Smooth muscle cell (in vitro differentiated cells): ENCODE data around the gene OR12D1. TPM values are rescaled to one million over a fixed set of nuclear protein-coding genes. Genes with fewer than 3 reads are reported as not detected.

Experiments
- DNase-seq: peaks from one replicate; lab custom pipeline; 2025; ENCODE audit not compliant: unreplicated experiment; lab: John Stamatoyannopoulos, UW
- H2AFZ ChIP-seq: fragments of 200-600 bp; sonication (generic); 2 replicates; pipeline ENCODE4 v1.6.0; 2016; ENCODE audit warnings: antibody characterized with exemption, low read depth, mild to moderate bottlenecking
- H3F3A ChIP-seq: fragments of 200-600 bp; sonication (generic); 2 replicates; pipeline ENCODE4 v1.6.0; 2017; ENCODE audit warnings: antibody characterized with exemption, low read depth
- H3K27ac ChIP-seq: fragments of 200-600 bp; sonication (generic); 2 replicates; pipeline ENCODE4 v1.5.1; 2016; ENCODE audit warnings: low read depth, mild to moderate bottlenecking
- H3K27me3 ChIP-seq: fragments of 200-600 bp; sonication (generic); 2 replicates; pipeline ENCODE4 v1.6.1; 2016; ENCODE audit warnings: low read depth, mild to moderate bottlenecking
- H3K36me3 ChIP-seq: fragments of 200-600 bp; sonication (generic); 2 replicates; pipeline ENCODE4 v1.5.1; 2016; ENCODE audit warnings: low read depth
- H3K4me1 ChIP-seq: fragments of 200-600 bp; sonication (generic); 2 replicates; pipeline ENCODE4 v1.5.1; 2016; ENCODE audit warnings: low read depth
- H3K4me2 ChIP-seq: fragments of 200-600 bp; sonication (generic); 2 replicates; pipeline ENCODE4 v1.6.0; 2016; ENCODE audit warnings: mild to moderate bottlenecking
- H3K4me3 ChIP-seq: fragments of 200-600 bp; sonication (generic); 2 replicates; pipeline ENCODE4 v1.5.1; 2016; ENCODE audit warnings: mild to moderate bottlenecking
- H3K79me2 ChIP-seq: fragments of 200-600 bp; sonication (generic); 2 replicates; pipeline ENCODE4 v1.6.0; 2016; ENCODE audit warnings: low read depth, mild to moderate bottlenecking
- H3K9ac ChIP-seq: fragments of 200-600 bp; sonication (generic); 2 replicates; pipeline ENCODE4 v1.6.0; 2016; ENCODE audit warnings: low read depth
- H3K9me3 ChIP-seq: fragments of 200-600 bp; sonication (generic); replicated peaks from 2 replicates; pipeline ENCODE4 v1.5.1; 2016; ENCODE audit warnings: low read depth
- H4K20me1 ChIP-seq: fragments of 200-600 bp; sonication (generic); 2 replicates; pipeline ENCODE4 v1.6.0; 2016; ENCODE audit warnings: low read depth
- CTCF ChIP-seq: fragments of 200-600 bp; sonication (generic); IDR thresholded peaks from 2 replicates; pipeline ENCODE4 v1.5.1; 2017; ENCODE audit warnings: borderline replicate concordance, mild to moderate bottlenecking, antibody characterized with exemption; ENCODE audit not compliant: insufficient read depth, poor library complexity, severe bottlenecking
- WGBS: methylation state at CpG from one replicate; pipeline ENCODE4 v1.1.7; 2016; ENCODE audit warnings: low lambda C conversion rate; 5-methylcytosine and 5-hydroxymethylcytosine counted together
- polyA plus RNA-seq: library from polyadenylated mRNA; unstranded; fragments of >200 nt; fragmentation: Nextera tagmentation; extraction: Ambion mirVana; gene quantifications from 2 replicates; pipeline ENCODE4 v1.2.1, GENCODE V29; 2016
- total RNA-seq: library from RNA; depleted of rRNA; stranded (reverse); fragments of >200 nt; gene quantifications from 2 replicates; pipeline ENCODE4 v1.2.3, GENCODE V29; 2014

Gene OR12D1
- total and polyA plus RNA-seq, 2 experiments from 2014 or later, result not detected

GRCh38 chr6:29461021-29461814 lies 46.5 kb downstream of the OR12D1 start:
- Histone ChIP-seq H3K4me3 (no peak overlapping the region), H3K9me3 (no peaks in the 10 kb centered on the region), H3F3A (no peaks in the 10 kb centered on the region), H3K4me1 (no peaks in the 10 kb centered on the region), H3K27ac (no peak overlapping the region), H3K27me3 (no peaks in the 10 kb centered on the region), H3K79me2 (no peaks in the 10 kb centered on the region), H3K36me3 (no peaks in the 10 kb centered on the region), H2AFZ (no peak overlapping the region), H3K4me2 (no peak overlapping the region), H4K20me1 (no peaks in the 10 kb centered on the region), H3K9ac (no peak overlapping the region)
- no peak for DNase-seq
- 81% methylated on average over 5 of the region's 5 CpGs for WGBS
- no peak for TF ChIP-seq CTCF

GRCh38 chr6:29462022-29462421 lies 47.3 kb downstream of the OR12D1 start:
- WGBS, result 93% methylated on average over 6 of the region's 6 CpGs
- no peak overlapping the region for H2AFZ ChIP-seq
- no peak overlapping the region for H3K27ac ChIP-seq
- H3K4me3 ChIP-seq, result no peak overlapping the region
- no peaks in the 10 kb centered on the region for H3K79me2 ChIP-seq
- no peak for DNase-seq
- no peaks in the 10 kb centered on the region for H3F3A ChIP-seq
- H3K36me3 ChIP-seq, result no peaks in the 10 kb centered on the region
- no peaks in the 10 kb centered on the region for H3K9me3 ChIP-seq
- no peak for TF ChIP-seq CTCF
- no peaks in the 10 kb centered on the region for H3K27me3 ChIP-seq
- no peaks in the 10 kb centered on the region for H4K20me1 ChIP-seq
- H3K9ac ChIP-seq, result no peak overlapping the region
- no peak overlapping the region for H3K4me2 ChIP-seq
- H3K4me1 ChIP-seq, result no peaks in the 10 kb centered on the region

GRCh38 chr6:29465279-29465678 lies 50.6 kb downstream of the OR12D1 start:
- Histone ChIP-seq H3K27me3 (no peaks in the 10 kb centered on the region), H3K27ac (no peak overlapping the region), H3K9me3 (no peaks in the 10 kb centered on the region), H3K4me2 (no peak overlapping the region), H4K20me1 (no peaks in the 10 kb centered on the region), H2AFZ (no peak overlapping the region), H3K4me1 (no peaks in the 10 kb centered on the region), H3K4me3 (no peak overlapping the region), H3K9ac (no peak overlapping the region), H3K79me2 (no peaks in the 10 kb centered on the region), H3F3A (no peaks in the 10 kb centered on the region), H3K36me3 (no peaks in the 10 kb centered on the region)
- TF ChIP-seq CTCF, result no peak
- DNase-seq, result no peak
- WGBS, result 85% methylated on average over 2 of the region's 2 CpGs

- H3F3A ChIP-seq, result no peaks in the 10 kb centered on the region
- H3K4me2 ChIP-seq, result no peak overlapping the region
- H3K4me1 ChIP-seq, result no peaks in the 10 kb centered on the region
- H3K27ac ChIP-seq, result no peak overlapping the region
- no peak overlapping the region for H3K9ac ChIP-seq
- no peak for TF ChIP-seq CTCF
- no peaks in the 10 kb centered on the region for H3K9me3 ChIP-seq
- no peaks in the 10 kb centered on the region for H3K79me2 ChIP-seq
- no peaks in the 10 kb centered on the region for H3K36me3 ChIP-seq
- no peak overlapping the region for H3K4me3 ChIP-seq
- no peak overlapping the region for H2AFZ ChIP-seq
- no peaks in the 10 kb centered on the region for H4K20me1 ChIP-seq
- DNase-seq, result no peak
- no peaks in the 10 kb centered on the region for H3K27me3 ChIP-seq
- WGBS, result 87% methylated on average over 2 of the region's 2 CpGs
These were observed 51.1 kb downstream of the OR12D1 start for GRCh38 chr6:29465801-29466200.
